H1 (cell line): Measurements from ENCODE around the gene TGFB1I1.

Experiments
- EGR1 ChIP-seq: IDR thresholded peaks from 2 replicates; pipeline ENCODE4 v1.6.1; 2011; ENCODE audit warnings: low read depth, low read length, borderline replicate concordance
- EZH2 ChIP-seq: fragments of 200-600 bp; sonication (generic); IDR thresholded peaks from 2 replicates; pipeline ENCODE4 v1.7.1; 2012; ENCODE audit warnings: low read depth, mild to moderate bottlenecking, moderate library complexity, low read length, inconsistent platforms; ENCODE audit not compliant: severe bottlenecking
- MAFK ChIP-seq: IDR thresholded peaks from 2 replicates; pipeline ENCODE4 v1.6.1; 2012; ENCODE audit warnings: low read depth, mild to moderate bottlenecking, improper control_type of control experiment, low read length
- RNF2 ChIP-seq: fragments of 200-900, 300-1000 bp; sonication (generic); IDR thresholded peaks from 2 replicates; pipeline ENCODE4 v1.7.1; 2016; ENCODE audit warnings: borderline replicate concordance, low read depth, mild to moderate bottlenecking, antibody characterized with exemption, low read length; ENCODE audit not compliant: poor library complexity, severe bottlenecking; ENCODE audit errors: missing control alignments
- SRF ChIP-seq: IDR thresholded peaks from 2 replicates; pipeline ENCODE4 v1.6.1; 2011; ENCODE audit warnings: mild to moderate bottlenecking, low read depth, low read length, moderate library complexity
- ZNF274 ChIP-seq: IDR thresholded peaks from 2 replicates; pipeline ENCODE4 v1.7.0; 2012; ENCODE audit warnings: low read length, borderline replicate concordance; ENCODE audit errors: extremely low read depth
- TF ChIP-seq, protein P1 (sequence below), 3 experiments: IDR thresholded peaks; 1 replicate in 2 of 3; 2 replicates in 1 of 3; pipeline versions ENCODE4 v1.5.1 to v1.6.1; 2011; ENCODE audit warnings: low read length in 3 of 3, mild to moderate bottlenecking in 3 of 3, inconsistent platforms in 2 of 3, low read depth in 1 of 3, moderate library complexity in 1 of 3; ENCODE audit not compliant: insufficient read depth in 1 of 3; ENCODE audit errors: control extremely low read depth in 1 of 3

GRCh38 chr16:31501226-31501965 is 29.4 kb downstream of the TGFB1I1 start:
- TF ChIP-seq EGR1 (no peak), SRF (no peak), ZNF274 (no peak), MAFK (no peak), EZH2 (no peak), RNF2 (no peak)
- TF ChIP-seq, protein P1, sequence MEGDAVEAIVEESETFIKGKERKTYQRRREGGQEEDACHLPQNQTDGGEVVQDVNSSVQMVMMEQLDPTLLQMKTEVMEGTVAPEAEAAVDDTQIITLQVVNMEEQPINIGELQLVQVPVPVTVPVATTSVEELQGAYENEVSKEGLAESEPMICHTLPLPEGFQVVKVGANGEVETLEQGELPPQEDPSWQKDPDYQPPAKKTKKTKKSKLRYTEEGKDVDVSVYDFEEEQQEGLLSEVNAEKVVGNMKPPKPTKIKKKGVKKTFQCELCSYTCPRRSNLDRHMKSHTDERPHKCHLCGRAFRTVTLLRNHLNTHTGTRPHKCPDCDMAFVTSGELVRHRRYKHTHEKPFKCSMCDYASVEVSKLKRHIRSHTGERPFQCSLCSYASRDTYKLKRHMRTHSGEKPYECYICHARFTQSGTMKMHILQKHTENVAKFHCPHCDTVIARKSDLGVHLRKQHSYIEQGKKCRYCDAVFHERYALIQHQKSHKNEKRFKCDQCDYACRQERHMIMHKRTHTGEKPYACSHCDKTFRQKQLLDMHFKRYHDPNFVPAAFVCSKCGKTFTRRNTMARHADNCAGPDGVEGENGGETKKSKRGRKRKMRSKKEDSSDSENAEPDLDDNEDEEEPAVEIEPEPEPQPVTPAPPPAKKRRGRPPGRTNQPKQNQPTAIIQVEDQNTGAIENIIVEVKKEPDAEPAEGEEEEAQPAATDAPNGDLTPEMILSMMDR (IDR thresholded peaks at IDR 0.05; ENCODE audit: control extremely low read depth in 1 of 3, insufficient read depth in 1 of 3, low read depth in 1 of 3, low read length in 3 of 3) = no peak
